AG08395 (cell line): Measurements from ENCODE around the gene SYNJ2.

Experiments
- DNase-seq: peaks from one replicate; pipeline ENCODE4 v3.0.0; 2012; ENCODE audit warnings: mixed read lengths, low spot score

Gene SYNJ2

DNA sequence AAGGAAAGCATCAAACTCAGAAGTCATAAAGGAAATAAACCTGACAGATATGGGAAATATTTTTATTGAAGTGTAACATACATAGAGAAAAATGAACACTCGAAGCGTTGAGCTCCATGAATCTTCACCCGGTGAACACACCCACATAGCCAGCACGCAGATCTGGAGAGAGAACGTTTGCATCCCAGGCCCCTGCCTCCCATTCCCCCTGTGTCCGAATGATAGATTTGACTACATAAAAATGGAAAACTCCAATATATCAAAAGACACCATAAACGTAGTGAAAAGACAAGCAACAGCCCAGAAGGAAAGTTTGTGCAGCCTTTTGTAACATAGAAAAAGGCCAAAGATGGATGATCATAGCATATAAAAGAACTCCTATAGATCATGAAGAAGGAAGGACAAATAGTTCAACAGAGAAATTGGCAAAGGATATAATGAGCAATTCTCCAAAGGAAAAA lies 17.1 kb downstream of the SYNJ2 start:
- DNase-seq = no peak

GRCh38 chr6:157999168-158000051 lies 17.7 kb downstream of the SYNJ2 start:
- no peak for DNase-seq

GRCh38 chr6:158000530-158001307 lies 19.1 kb downstream of the SYNJ2 start:
- DNase-seq = no peak

- no peak for DNase-seq
Measured at GRCh38 chr6:158002249-158002950, 20.7 kb downstream of the SYNJ2 start.

GRCh38 chr6:158002951-158003853 lies 21.5 kb downstream of the SYNJ2 start:
- peak; percentile 91 for DNase-seq

DNA sequence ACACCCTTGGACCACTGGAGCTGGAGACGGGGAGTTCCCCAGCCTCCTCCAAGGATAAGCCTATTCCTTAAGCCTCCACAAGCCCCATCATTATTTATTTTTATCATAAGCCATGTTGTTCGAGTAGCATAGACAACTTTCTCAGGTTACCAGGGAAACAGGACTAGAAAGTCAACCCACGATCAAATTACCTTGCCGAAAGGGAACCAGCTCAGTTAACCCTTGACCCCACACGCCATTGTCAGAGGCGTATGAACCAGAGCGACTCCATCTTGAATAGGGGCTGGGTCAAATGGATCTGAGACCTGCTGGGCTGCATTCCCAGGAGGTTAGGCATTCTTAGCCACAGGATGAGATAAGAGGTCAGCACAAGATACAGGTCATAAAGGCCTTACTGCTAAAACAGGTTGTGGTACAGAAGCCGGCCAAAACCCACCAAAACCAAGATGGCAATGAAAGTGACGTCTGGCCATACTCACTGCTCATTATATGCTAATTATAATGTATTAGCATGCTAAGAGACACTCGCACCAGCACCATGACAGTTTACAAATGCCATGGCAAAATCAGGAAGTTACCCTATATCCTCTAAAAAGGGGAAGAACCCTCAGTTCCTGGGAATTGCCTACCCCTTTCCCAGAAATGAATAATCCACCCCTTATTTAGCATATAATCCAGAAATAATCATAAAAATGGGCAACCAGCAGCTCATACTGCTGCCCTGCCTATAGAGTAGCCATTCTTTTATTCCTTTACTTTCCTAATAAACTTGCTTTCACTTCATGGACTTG lies 22.4 kb downstream of the SYNJ2 start:
- DNase-seq = no peak

DNA sequence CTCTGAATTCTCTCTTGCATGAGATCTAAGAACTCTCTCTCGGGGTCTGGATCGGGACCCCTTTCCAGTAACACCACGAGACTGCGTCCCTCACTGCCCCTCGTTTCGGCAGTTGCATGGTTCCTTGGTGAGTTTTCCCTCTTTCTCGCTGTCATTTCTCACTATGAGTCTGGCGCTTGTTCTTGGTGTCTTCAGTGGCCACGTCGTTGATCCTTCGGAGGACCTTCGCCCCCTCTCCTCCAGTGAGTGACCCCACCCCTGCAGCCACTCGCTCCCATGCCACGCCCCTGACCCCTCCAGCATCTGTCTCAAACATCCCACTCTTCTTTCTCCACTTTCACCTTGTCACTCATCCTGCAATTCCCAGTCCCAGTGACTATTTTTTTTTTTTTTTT lies 23.0 kb downstream of the SYNJ2 start:
- DNase-seq = no peak

DNA sequence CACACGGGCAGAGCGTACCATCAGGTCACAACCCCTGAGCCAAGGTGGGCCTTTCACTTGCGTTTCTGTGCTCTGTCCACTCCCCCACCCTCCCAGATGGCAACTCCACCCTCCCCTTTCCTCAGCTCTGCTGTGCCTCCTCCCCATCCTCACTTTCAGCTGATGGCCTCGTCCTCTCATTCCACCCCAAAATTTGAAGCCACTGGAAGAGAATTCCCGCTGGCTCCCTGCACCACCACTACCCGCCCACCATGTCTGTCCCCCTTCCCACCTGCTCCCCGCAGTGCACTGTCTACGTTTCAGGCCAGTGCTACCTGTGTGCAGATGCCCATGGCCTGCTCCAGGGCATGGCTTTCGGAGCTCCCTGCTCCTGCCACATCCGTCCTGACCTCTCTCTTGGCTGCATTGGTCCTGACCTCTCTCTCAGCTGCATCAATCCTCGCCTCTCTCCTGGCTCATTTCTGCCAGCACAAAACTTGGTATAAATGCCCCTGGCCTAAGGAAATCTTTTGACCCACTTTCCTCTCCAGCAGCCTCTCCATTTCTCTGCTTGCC lies 24.0 kb downstream of the SYNJ2 start:
- DNase-seq = no peak

DNA sequence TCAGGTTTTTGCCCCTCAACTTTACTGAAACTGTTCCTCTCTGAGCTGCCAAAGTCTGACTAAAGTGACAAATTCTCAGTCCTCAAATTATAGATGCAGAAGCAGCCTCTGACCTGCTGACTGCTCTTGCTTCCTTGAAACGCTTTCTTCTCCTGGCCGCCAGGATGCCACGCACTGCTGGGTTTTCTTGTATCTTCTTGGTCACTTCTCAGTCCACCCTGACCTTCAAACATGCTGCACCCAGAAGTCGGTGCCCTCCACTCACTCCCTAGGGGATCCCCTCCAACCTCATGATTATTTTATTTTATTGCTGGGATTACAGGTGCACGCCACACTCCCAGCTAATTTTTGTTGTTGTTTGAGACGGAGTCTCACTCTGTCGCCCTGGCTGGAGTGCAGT lies 24.7 kb downstream of the SYNJ2 start:
- DNase-seq = no peak

DNA sequence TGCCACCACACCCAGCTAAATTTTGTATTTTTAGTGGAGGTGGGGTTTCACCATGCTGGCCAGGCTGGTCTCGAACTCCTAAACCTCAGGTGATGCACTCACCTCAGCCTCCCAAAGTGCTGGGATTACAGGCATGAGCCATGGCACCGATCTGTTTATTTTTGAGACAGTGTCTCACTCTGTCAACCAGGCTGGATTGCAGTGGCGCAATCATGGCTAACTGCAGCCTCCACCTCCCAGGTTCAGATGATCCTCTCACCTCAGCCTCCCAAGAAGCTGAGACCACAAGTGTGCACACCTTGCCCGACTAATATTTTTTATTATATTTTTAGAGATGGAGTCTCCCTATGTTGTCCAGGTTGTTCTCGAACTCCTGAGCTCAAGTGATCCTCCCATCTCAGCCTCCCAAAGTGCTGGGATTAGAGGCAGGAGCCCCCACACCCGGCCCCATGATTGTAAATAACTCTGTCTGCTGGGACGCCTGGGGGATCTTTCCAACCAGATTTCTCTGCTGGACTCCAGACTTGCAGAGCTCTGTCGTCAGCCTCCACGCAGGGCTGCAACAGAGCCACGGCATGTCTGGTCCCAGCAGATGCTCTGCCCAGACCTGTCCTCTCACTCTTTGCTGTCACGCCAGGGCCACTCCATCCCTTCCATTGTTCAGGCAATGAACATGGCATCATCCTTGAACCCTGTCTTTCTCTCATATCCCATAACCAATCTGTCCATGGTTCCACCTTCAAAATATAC lies 25.3 kb downstream of the SYNJ2 start:
- DNase-seq = no peak

- no peak for DNase-seq
Measured at GRCh38 chr6:158008864-158009113, 27.1 kb downstream of the SYNJ2 start.

DNA sequence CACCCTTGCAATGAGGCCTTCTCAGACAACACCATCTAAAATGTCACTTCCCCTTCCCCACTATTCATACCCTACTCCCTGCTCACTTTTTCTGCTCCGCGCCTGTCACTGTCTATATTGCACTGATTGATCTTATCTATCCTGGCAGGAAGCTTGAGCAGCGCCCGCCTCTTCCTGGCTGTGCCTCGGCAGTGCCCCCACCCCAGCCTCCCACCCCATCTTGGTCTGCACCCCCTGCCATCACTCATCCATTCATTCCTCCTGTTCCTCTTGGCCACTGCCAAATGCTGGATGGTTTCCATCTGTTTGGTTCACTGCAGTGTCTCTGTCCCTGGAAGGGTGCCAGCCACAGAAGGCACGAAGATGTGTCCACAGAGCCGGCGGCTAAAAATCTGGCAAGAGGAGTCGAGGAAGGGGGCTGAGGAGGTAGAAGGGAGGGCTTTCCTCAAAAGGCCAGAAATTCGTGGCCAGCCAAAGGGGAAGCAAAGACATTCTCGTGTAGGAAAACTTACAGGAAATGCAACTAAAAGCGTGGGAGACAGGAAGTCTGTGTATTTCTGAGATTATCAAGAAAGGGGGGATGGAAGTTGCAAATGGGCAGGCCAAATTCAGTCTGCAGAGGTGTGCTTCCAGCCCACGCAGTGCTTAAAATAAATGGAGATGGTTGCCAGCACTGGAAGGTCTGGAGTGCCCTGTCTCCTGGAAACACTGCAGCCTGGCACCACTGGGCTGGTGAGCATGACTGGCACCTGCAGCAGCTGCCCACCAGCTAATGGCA lies 27.6 kb downstream of the SYNJ2 start:
- peak; percentile 67 for DNase-seq

DNA sequence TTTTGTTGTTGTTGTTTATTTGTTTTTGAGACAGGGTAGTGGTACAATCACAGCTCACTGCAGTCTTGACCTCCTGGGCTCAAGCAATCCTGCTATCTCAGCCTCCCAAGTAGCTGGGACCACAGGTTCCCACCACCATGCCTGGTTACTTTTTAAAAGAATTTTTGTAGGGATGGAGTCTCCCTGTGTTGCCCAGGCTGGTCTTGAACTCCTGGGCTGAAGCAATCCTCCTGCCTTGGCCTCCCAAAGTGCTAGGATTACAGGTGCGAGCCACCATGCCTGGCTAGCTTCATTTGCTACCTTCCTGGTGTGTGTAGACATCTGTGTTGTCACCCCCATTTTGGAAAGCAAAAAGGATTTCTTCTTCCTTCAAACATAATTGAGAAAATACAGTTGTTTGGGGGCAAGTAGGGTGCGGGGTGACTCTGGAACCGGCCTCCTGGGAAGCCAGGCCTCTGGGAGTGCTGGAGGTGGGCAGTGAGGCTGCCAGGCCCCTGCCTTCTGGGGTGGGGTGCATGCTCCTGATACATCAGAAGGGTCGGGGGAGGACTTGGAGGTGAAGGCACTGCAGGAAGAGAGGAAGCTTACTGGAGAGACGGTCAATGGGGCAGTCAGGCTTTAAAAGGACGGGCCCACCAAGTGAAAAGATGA lies 28.4 kb downstream of the SYNJ2 start:
- no peak for DNase-seq

DNA sequence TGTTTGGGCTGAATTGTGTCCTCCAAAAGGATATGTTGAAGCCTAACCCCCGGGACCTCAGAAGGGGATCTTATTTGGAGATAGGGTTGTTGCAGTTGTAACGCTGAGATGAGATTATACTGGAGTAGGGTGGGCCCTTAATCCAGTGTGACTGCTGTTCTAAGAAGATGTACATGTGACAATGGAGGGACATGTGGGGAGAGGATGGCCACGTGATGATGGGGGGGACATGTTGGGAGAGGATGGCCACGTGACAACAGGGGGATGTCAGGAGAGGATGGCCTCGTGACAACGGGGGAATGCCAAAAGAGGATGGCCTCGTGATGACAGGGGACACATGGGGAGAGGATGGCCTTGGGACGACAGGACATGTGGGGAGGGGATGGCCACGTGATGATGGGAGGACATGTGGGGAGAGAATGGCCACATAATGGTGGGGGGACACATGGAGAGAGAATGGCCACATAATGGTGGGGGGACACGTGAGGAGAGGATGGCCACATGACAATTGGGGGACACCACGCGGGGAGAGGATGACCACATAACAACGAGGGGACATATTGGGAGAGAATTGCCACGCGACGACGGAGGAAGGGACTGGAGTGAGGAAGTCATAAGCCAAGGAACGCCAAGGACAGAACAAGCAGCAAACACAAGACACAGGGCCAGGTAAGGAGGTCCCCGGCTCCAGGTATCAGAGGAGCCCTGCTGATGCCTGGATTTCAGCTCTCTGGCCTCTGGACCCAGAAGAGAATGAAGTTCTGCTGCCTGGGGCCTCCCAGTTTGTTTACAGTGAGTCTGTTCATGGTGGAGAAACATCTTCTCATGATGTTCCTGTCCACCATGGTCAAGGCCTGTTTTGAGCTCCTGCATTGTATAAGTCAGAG lies 29.2 kb downstream of the SYNJ2 start:
- no peak for DNase-seq

DNA sequence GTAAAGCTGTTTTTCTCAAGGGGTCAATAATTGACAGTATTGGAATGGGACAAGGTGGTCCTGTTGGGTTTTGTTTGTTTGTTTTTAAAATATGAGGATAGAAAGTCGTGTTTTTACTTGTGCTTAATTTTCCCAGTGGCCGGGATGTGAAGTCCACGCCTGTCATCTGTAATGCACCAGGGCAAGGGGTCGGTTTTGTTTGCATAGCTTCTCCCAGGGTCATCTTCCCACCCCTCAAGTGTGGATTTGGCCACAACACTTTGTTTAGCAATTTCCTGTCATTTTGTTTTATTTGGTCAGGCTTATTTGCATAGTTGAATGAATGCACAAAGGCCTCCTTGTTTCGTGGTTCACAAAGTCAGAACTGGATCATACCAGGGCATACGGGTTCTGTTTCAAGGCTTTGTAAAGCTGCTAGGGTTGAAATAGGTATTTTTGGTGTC lies 29.8 kb downstream of the SYNJ2 start:
- no peak for DNase-seq

GRCh38 chr6:158011980-158012566 lies 30.4 kb downstream of the SYNJ2 start:
- no peak for DNase-seq

GRCh38 chr6:158013904-158014504 lies 32.3 kb downstream of the SYNJ2 start:
- no peak for DNase-seq
